GM18858 (cell line): ENCODE data around the gene PLA2G4A.
A peak's percentile ranks its signal among the peaks of the same experiment; 100 is the strongest.

Experiments
- ATAC-seq: cut with Tn5 transposase; IDR thresholded peaks from one replicate; pipeline ENCODE4 v1.9.1; 2021; ENCODE audit not compliant: unreplicated experiment

PLA2G4A gene

DNA sequence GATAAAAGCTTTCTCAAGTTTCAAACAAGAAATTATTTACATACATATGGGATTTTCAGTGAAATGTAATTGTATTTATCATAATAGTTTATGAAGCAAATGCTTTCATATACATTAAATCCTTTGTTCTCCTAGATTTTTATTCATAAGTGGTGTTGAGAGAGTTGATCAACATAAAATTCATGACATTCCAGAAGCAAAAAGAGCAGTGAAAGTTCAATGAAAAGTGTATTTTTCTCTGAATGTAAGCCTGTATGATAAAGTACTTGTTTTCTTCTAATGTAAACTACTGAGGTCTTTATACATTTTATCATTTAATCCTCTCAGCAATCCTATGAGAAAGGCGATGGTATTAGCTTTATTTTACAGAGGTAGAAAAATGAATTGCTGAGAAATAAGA lies 146.5 kb downstream of the PLA2G4A start:
- no peak for ATAC-seq

GRCh38 chr1:186976700-186977099 lies 148.0 kb downstream of the PLA2G4A start:
- ATAC-seq, result no peak

DNA sequence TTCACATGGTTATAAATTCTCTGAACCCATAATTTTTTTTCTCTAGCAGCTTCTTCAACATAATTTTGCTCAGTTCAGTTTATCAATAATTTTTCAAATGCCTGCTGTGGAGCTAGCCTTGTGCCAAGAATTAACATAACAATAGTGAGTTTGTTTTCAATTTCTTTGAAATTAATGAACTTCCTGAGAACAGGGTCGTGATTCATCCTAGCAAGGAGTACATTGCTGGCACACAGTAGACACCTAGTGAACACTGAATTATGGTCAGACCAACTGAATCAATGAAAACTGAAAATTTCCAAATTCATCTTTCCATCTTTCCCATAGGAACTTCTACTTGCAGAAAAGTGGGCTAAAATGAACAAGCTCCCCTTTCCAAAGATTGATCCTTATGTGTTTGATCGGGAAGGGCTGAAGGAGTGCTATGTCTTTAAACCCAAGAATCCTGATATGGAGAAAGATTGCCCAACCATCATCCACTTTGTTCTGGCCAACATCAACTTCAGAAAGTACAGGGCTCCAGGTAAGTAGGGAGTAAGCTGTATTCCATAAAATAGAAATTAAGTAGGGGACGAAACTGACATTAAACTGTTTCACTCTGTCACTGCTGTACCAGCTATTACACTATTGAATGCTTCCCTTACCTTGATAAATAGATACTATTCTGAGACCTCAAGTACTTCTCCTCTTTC lies 148.7 kb downstream of the PLA2G4A start:
- ATAC-seq, result no peak

GRCh38 chr1:186978596-186979556 lies 150.1 kb downstream of the PLA2G4A start:
- no peak for ATAC-seq

GRCh38 chr1:186980400-186980799 lies 151.7 kb downstream of the PLA2G4A start:
- no peak for ATAC-seq

GRCh38 chr1:186982116-186982515 lies 153.4 kb downstream of the PLA2G4A start:
- no peak for ATAC-seq

DNA sequence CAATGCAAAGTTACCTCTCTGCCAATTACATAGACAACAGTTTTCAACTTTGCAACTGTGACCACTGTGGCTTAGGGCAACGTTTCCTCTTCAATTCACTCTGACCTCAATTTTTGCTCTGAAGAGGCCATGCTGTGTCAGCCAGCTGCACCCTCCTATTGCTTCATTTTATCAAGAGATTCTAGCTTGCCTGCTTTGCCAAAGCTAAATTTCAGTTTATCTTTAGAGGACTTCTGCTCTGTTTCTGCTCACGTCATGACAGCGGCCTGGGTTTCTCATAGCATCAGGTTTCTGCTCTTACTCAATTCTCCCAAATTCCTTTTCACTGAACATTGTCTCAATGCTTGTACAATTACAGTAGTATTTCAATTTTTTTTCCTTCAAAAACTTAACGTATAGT lies 154.6 kb downstream of the PLA2G4A start:
- ATAC-seq, result no peak

- no peak for ATAC-seq
Observed at GRCh38 chr1:186984959-186985358, 156.2 kb downstream of the PLA2G4A start.

DNA sequence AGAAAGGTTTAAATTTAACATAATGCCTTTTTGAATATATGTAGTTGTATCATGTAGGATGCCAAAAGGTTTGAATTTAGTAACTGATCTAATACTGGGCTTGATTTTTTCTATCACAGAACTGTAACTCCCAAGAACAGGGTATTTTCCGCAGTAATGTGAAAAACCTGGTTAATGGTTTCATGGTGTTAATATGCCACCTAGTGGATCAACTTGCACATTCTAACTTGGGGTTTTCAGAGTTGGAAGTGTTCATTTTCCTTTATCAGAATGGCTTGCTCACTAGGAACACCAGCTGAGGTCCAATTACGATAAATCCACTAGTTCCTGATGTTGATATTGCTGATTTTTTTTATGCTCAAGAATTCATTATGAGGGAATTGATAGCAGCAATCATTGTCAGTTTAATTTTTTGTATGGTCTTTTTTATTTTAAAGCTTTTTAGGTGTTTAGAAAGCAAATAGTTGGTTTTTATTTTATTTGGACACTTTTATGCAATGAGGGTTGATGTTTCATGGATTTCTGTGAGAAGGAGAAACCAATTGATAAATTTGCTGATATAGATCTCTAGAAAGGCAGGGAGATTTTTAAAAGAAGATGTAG lies 157.2 kb downstream of the PLA2G4A start:
- ATAC-seq, result peak; percentile 85

- ATAC-seq, result no peak
Observed at GRCh38 chr1:186987065-186987464, 158.3 kb downstream of the PLA2G4A start.

DNA sequence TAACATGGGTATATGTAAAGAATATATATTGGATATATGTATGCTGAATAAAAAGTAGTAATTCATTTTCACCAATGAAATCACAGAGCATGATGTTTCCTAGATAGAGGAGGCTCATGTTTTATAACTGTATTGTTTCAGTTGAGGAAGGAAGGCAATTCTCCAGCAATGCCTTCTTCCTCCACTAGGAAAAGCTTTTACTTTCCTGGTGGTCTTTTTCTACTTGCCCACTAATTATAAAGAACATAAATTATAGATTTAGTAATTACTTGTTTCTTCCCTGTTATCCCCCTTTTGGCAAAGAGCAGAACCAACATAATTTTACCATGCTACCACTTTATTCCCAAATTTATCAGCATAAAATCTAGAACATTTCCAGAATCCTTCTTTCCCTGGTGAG lies 159.0 kb downstream of the PLA2G4A start:
- ATAC-seq, result no peak

GRCh38 chr1:186993996-186994395 lies 165.2 kb downstream of the PLA2G4A start:
- no peak for ATAC-seq

DNA sequence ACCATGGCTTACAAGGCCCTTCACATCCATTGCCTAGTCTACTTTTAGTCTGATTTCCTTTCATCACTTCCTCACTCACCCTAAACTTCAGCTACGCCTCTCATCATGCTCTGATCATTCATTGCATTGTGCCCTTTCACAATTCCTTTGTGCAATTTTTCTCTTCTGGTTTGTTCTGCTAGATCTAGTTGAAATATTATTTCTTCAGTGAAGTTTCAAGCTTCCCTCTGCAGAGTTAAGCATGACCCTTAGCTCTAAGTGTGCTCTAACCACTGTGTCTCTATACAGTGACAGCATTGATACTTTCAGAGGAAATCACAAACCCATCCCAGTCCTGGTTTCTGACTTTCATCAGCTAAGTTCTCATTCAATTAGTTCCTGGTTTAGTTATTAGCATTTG lies 166.1 kb downstream of the PLA2G4A start:
- no peak for ATAC-seq

DNA sequence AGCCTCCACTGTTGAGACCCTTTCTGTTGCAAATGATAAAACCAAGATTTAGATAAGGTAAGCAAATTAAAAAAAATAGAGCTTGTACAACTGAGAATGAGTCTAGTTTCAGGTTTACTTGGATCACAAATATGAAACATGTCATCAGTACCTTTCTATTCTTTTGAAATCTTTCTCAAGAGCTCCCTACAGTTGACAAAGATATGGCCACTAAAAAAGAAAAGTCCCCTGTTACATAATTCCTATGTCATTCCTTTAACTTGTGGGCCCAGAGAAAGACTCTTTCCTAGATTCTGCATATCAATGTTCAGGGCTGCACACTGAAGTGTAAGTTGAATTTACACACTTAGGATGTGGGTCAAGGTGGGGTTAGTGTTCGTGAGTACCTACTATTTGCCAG lies 168.1 kb downstream of the PLA2G4A start:
- no peak for ATAC-seq

GRCh38 chr1:186997877-186998276 lies 169.1 kb downstream of the PLA2G4A start:
- no peak for ATAC-seq

DNA sequence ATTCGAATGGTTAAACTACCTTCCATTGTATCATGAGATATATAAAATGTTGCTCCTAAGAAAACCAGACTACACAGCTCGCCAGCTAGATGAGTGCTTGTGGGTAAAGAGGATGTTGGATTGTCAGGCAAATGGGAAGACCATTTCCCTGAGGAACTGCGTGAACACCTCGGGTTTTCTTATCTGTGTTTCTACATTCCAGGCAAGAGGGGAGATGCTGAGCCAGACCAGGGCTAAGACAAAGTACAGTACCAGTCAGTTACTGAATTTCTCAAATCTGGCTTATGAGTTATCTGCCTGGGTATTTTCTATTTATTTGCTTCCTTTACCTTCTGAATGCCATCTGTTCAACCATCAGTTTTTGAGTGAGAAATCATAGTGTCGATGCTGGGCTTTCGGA lies 170.8 kb downstream of the PLA2G4A start:
- ATAC-seq, result no peak

DNA sequence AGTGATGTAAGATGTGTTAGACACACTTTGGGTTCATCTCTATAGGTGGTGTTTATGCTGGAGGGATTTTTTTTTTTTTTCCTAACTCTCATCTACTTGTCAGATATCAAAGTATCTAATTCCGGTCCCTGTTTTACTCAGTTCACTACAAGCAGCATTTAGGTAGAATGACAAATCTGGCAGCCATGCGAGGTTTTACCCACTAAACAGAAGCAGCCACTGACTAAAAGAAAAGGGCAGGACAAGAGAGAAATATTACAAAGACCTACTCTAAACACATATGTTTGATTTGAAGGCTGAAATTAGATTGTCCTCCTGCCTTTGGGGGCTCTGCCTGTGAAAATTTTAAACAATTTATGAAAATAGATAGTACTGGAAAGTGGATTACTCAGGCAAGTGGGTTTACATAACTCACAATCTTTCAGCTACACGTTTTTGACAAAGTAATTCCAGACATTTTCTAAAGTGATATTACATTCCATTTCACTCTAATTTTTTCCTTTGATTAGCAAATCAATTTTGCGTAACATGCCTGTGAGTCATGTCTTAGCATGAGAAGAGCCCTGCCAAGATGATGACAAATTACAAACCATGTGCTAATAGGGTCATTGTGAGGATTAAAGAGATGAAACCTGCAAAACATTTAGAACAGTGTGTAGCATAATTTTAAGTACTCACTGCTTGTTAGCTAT lies 172.6 kb downstream of the PLA2G4A start:
- no peak for ATAC-seq

DNA sequence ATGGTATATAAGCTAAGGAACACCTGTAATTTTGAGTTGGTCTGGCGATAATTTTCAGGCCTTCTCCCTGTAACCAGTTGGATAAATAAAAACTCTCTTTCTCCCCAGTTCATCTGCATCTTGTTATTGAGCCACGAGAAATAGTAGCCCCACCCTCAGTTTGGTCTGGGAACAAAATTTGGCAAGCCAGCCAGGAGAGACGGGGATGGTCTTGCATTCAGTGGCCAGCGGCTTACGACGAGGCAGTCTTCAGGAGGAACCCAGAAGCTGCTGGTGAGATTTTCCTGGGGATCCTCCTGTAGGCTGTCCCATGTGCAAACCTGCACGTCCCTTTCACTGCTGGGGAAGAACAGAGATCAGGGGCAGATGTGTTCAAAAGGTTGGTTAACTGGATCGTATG lies 174.6 kb downstream of the PLA2G4A start:
- no peak for ATAC-seq

DNA sequence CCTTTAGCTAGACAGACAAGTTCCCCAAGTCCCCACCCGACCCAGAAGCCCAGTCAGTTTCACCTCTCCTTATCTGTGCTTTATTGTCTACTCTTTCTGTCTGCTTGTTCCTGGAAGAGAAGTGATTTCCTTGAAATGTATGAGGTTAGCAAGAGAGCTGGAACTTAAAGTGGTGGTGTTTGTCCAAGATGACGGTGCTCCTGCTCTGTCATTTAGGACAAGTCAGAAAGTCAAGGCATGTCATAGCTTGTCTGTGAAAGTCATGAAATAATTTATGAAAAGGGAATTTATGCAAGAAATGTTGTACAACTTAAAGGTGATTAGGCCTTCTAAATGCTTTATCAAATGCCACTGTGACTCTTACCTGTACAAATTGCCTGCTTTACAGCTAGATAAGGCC lies 178.1 kb downstream of the PLA2G4A start:
- no peak for ATAC-seq

- ATAC-seq, result no peak
Observed at GRCh38 chr1:187009320-187009719, 180.6 kb downstream of the PLA2G4A start.

DNA sequence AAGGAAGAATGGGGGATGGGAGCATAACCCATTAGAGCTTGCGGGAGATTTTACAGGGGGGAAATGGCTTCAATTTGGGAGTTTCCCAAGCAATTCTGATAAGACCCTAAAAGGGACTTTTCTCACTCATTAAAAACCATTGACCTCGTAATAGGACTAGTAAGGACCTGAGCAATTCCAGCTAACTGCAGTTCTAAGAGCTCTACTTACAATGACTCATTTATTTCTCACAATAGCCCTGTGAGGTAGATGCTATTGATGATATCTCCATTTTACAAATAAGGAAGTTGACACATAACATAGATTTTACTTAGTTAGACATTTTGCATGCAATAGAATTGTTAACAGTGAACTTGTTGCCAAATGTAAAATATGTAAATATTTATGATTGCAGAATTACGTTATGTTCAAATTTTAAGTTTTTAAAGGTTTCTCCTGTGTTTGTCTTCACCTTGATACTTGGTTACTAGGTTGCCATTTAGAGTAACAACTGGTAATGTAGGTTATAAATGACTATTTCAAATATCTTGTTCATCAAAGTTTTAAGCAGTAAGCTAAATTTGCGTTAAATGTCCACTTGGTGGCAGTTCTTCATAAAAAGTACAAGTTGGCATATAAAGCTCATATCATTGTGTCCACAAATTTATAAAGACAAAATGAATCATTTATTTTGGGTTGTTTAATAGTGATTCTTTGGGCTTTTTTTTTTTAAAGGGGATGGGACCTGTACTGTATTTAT lies 182.0 kb downstream of the PLA2G4A start:
- no peak for ATAC-seq
